Measurements from ENCODE around the gene RNF175. TPM values are rescaled to one million over a fixed set of nuclear protein-coding genes. Genes with fewer than 3 reads are reported as not detected.

The RNF175 gene
- total RNA-seq, 1 experiment from 2014 or later = 0.54 TPM

GRCh38 chr4:153773236-153773690 lies 13.4 kb upstream of the RNF175 start:
- no TSS peak for BruUV-seq (replicated peaks)
- H3K4me3 Mint-ChIP-seq (ENCODE audit: low read depth, unreplicated experiment) = no peak overlapping the region
- DNase-seq = no peak
- no peaks in the 10 kb centered on the region for H3K9me3 Mint-ChIP-seq (ENCODE audit: low read depth, unreplicated experiment)
- H3K36me3 Mint-ChIP-seq (ENCODE audit: insufficient read depth, unreplicated experiment) = no peaks in the 10 kb centered on the region
- CTCF ChIA-PET = no interaction called here
- no peaks in the 10 kb centered on the region for H3K4me1 Mint-ChIP-seq (ENCODE audit: low read depth, unreplicated experiment)
- TF ChIP-seq CTCF (IDR thresholded peaks at IDR 0.05; ENCODE audit: unreplicated experiment) = no peak
- no peak overlapping the region for H3K27ac Mint-ChIP-seq (ENCODE audit: unreplicated experiment)
- H3K27me3 Mint-ChIP-seq (ENCODE audit: unreplicated experiment) = no peaks in the 10 kb centered on the region
- intact Hi-C loops (cut with micrococcal nuclease; ENCODE audit: unreplicated experiment) = no loop called here

GRCh38 chr4:153771046-153771445 lies 11.2 kb upstream of the RNF175 start:
- BruUV-seq (replicated peaks) = no TSS peak
- CTCF ChIA-PET = no interaction called here
- H3K9me3 Mint-ChIP-seq (ENCODE audit: low read depth, unreplicated experiment) = no peaks in the 10 kb centered on the region
- H3K27ac Mint-ChIP-seq (ENCODE audit: unreplicated experiment) = no peak overlapping the region
- H3K27me3 Mint-ChIP-seq (ENCODE audit: unreplicated experiment) = no peaks in the 10 kb centered on the region
- no peak overlapping the region for H3K4me3 Mint-ChIP-seq (ENCODE audit: low read depth, unreplicated experiment)
- intact Hi-C loops (cut with micrococcal nuclease; ENCODE audit: unreplicated experiment) = no loop called here
- TF ChIP-seq CTCF (IDR thresholded peaks at IDR 0.05; ENCODE audit: unreplicated experiment) = no peak
- H3K36me3 Mint-ChIP-seq (ENCODE audit: insufficient read depth, unreplicated experiment) = no peaks in the 10 kb centered on the region
- no peak for DNase-seq
- H3K4me1 Mint-ChIP-seq (ENCODE audit: low read depth, unreplicated experiment) = no peaks in the 10 kb centered on the region

- intact Hi-C loops (cut with micrococcal nuclease; ENCODE audit: unreplicated experiment) = no loop called here
- BruUV-seq (replicated peaks) = no TSS peak
- CTCF ChIA-PET = interaction anchor here (0.6 kb wide), 1 partner anchor 753 kb away, joined by 3 read pairs; no protein-coding TSS in a partner anchor
Observed at GRCh38 chr4:153766758-153767157, 6.9 kb upstream of the RNF175 start.

GRCh38 chr4:153765894-153766293 lies 6.1 kb upstream of the RNF175 start:
- Mint-ChIP-seq H3K4me3 (ENCODE audit: low read depth, unreplicated experiment) (no peak overlapping the region), H3K36me3 (ENCODE audit: insufficient read depth, unreplicated experiment) (no peaks in the 10 kb centered on the region), H3K9me3 (ENCODE audit: low read depth, unreplicated experiment) (no peaks in the 10 kb centered on the region), H3K27ac (ENCODE audit: unreplicated experiment) (no peak overlapping the region), H3K4me1 (ENCODE audit: low read depth, unreplicated experiment) (no peaks in the 10 kb centered on the region), H3K27me3 (ENCODE audit: unreplicated experiment) (no peaks in the 10 kb centered on the region)
- no TSS peak for BruUV-seq (replicated peaks)
- CTCF ChIA-PET = no interaction called here
- intact Hi-C loops (cut with micrococcal nuclease; ENCODE audit: unreplicated experiment) = no loop called here
- no peak for DNase-seq
- TF ChIP-seq CTCF (IDR thresholded peaks at IDR 0.05; ENCODE audit: unreplicated experiment) = no peak

More at GRCh38 chr4:153766758-153767157, 6.9 kb upstream of the RNF175 start:
- Mint-ChIP-seq H3K4me3 (ENCODE audit: low read depth, unreplicated experiment) (no peak overlapping the region), H3K9me3 (ENCODE audit: low read depth, unreplicated experiment) (no peaks in the 10 kb centered on the region), H3K4me1 (ENCODE audit: low read depth, unreplicated experiment) (no peaks in the 10 kb centered on the region), H3K27ac (ENCODE audit: unreplicated experiment) (no peak overlapping the region), H3K27me3 (ENCODE audit: unreplicated experiment) (no peaks in the 10 kb centered on the region), H3K36me3 (ENCODE audit: insufficient read depth, unreplicated experiment) (no peaks in the 10 kb centered on the region)
- no peak for TF ChIP-seq CTCF (IDR thresholded peaks at IDR 0.05; ENCODE audit: unreplicated experiment)
- DNase-seq = no peak

All from Calu3 (cell line).